ENCODE data around the gene DCAF4.
"Not testable (repeated sequence)": the region's sequence is repeated elsewhere in the genome, so short reads cannot be mapped to it uniquely, and the experiment has no call there.

The DCAF4 gene

GRCh38 chr14:72939630-72940029 is 13.4 kb downstream of the DCAF4 start:
- no peak for DNase-seq

DNA sequence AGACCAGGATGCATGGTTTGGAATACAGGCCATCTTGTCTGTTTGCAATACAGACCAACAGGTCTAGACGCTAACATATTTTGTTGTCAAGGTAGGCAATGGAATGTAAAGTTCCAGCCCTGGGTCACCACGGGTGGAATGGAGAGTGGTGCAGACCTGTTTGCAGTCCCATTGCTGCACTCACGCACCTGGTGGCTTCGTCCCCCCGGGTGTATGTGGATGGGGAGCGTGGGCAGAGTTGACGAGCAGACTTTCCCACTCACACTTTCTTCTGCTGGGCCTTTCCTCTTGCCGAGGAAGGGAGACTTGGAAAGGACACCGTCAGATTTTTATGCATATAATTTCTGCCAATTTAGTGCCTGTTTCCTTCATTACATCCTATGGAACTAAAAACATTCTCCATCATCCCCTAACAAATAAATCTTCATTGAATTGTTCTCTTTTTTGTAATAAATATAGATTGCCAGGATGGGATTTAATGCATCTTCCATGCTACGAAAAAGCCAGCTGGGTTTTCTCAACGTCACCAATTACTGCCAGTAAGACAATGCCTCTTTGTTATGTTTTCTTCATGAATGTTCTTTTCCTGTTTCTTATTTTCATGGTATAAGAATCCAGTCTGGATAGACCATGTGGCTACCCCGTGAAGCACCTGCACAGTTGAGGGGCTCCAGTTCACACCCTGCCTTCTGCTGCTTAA is 15.2 kb downstream of the DCAF4 start:
- DNase-seq = no peak

DNA sequence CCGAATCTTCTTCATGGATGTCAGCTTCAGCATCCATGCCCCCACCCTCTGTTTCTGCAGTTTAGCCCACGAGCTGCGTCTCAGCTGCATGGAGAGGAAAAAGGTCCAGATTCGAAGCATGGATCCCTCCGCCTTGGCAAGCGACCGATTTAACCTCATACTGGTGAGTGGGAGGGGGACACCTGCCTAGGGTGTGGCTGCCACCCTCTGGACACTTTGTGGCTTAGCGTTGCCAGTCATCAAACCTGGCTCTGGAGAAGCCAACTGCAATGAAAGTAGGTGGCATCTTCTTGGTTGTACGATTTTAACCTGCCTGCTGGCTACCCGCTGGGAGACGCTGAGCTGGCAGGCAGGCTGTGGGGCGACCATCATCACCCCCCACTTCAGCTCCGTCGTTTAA is 16.7 kb downstream of the DCAF4 start:
- no peak for DNase-seq

DNA sequence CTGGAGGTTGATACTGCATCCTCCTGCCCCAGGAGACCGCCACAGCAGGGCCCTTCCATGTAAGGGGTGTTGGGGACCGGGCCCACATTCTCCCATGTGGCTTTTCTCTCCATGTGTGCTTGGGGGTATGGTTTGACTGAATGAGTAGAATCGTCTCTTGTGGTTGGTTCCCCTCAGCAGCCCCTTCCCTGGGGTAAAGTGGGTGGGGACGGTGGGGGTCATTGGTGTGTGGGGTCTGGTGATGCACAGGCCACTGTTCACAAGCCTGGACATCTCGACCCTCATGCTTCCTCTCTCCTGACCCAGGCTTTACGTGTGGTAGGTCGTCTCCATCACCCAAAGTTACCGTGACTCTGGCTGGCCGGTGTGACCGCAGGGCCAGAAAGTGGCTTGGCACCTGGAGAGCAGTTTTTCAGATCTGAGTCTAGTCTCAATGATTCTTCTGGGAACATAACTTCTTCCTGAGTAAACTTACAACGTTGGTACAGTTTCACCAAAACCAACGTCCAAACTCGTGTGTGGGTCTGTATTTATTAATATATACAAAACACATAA is 17.7 kb downstream of the DCAF4 start:
- no peak for DNase-seq

GRCh38 chr14:72945356-72946027 is 19.2 kb downstream of the DCAF4 start:
- DNase-seq = no peak

DNA sequence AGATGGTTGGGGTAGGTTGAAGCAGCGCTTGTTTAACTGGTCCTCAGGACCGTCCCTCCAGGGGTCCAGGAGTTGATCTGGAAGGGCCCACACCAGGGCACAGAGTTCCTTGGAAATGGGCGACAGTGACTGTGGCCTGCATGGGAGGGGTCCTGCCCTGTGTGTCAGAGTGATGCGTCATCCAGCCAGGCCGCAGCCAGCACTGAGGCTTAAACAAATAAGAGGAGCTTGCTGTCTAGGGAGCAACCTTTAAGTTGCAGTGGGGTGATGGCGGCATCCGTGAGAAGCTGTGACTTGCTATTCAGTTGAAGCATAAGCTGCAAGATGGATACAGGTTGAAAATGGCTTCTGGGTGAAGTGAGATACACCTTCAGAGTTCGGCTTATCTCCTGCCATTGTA is 20.2 kb downstream of the DCAF4 start:
- no peak for DNase-seq

DNA sequence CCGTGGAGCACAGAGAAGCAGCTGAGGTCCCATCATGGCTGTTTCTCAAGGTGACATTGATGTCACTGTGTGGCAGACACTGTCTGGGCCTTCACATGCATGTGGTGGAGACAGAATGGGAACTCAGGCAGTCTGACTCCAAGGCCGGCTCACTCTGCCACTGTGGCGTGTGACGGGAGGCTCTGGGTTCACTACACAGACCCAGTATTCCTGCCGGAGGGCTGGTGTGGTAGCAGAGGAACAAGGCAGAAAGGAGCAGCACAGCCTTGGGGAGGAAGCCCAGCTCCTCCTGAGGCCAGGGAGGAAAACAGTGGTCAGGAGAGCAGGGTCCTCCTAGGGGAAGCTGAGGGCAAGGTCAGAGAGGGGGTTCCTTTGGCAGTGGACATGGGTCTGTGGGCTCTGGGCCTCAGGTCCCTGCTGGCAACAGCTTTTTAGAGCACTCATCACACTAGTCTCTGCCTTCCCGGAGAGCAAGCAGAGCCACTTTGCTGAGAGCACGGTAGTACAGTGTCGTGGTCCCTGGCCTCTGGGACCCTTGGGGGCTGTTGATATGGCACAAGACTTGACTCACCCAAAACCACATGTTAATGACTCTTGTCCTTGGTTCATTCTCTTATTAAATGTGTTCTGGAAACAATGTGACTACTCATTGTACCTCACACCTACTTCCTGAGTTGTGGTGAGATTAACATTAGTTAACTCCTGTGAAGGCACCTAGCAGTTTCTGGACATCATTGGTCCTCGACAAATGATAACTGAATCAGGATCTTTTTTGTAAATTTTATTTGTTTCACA is 21.3 kb downstream of the DCAF4 start:
- no peak for DNase-seq

DNA sequence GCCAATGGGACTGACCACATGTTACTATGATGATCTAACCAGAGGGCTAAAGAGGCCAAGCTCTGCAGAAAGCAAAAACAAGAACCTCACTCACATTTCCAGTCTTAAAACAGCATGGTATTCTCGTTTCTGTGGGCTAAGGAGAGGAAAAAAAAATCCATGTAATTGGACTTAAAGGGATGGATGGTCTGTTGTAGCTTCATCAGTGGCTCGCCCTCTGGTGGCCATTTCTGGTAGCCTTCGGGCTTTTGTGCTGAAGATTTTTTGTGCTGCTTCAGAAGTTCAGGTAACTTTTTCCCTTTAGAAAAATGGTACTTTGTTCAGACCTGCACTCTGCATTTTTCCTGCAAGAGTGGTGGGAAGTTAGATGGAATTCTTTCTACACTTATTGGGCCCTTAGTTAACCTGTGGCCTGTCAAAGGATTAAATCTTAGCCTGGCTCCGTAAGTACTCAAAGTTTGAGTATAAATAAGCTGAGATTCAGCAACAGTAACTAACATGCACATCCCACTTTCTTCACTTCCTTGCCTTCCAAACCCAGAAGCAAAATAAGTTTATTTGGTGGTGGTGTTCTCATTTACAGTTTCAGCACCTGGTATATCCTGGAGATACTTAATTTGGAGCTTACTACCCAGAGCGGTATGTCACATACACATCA is 22.3 kb downstream of the DCAF4 start:
- no peak for DNase-seq

DNA sequence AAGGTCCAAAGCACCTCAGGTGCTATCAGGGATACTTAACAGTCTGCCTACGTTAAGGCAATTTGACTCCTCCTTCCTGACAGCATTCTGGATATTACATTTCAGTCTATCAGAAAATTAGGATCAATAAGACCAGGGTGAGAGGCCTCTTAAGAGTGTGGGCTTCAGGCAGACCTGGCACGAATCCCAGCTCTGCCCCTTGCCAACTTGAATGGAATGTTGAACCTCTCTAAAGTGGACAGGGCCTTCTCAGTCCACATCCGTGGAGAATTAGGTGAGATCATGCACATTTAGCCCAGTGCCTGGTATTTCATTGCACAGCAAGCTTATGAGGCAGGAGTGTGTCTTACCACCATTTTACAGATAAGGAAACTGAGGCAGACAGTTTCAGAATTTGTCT is 25.9 kb downstream of the DCAF4 start:
- DNase-seq = no peak

GRCh38 chr14:72956741-72957140 is 30.5 kb downstream of the DCAF4 start:
- not testable (repeated sequence) for DNase-seq

DNA sequence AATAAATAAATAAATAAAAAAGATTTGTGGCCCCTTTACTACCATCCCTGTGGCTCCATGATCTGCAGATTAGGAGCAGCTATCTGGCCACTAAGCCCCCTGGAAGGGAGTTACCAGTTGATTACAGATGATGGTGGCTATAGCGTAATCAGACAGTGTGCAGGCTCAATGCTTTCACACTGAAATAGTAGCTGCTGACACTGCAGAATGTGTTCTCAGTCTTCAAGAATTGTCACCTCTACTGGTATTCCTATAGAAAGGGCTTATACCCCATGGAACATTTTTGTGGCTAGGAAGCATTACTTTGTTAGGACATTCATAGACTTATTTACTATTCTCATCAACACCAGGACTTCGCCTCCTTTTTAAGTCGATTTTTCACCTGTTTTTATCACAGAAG is 30.9 kb downstream of the DCAF4 start:
- DNase-seq = no peak

GRCh38 chr14:72958548-72958947 is 32.3 kb downstream of the DCAF4 start:
- no peak for DNase-seq

DNA sequence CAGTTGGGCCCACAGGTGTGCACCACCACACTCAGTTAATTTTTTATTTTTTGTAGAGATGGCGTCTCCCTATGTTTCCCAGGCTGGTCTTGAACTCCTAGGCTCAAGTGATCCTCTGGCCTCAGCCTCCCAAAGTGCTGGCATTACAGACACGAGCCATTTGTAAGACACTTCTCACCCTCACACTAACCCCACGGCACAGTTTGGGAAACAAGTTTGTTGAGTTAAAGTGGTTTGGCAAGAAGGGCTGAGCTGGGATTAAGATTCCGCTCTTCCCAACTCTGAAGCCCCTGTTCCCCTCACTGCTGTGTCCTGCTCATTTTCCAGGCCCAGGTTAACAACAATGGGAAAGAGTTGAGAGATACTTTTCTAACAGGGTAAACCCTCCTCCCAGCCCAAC is 34.8 kb downstream of the DCAF4 start:
- DNase-seq = not testable (repeated sequence)

GRCh38 chr14:72961579-72962335 is 35.5 kb downstream of the DCAF4 start:
- DNase-seq = no peak

DNA sequence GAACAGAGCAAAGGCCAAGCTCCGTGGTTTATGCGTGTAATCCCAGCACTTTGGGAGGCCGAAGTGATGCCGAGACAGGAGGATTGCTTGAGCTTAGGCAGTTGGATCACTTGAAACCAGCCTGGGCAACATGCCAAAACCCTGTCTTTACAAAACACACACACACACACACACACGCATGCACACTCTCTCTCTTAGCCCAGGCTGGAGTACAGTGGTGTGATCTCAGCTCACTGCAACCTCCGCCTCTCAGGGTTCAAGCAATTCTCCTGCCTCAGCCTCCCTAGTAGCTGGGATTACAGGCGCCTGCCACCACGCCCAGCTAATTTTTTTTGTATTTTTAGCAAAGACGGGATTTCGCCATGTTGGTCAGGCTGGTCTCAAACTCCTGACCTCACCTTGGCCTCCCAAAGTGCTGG is 36.1 kb downstream of the DCAF4 start:
- DNase-seq = not testable (repeated sequence)

DNA sequence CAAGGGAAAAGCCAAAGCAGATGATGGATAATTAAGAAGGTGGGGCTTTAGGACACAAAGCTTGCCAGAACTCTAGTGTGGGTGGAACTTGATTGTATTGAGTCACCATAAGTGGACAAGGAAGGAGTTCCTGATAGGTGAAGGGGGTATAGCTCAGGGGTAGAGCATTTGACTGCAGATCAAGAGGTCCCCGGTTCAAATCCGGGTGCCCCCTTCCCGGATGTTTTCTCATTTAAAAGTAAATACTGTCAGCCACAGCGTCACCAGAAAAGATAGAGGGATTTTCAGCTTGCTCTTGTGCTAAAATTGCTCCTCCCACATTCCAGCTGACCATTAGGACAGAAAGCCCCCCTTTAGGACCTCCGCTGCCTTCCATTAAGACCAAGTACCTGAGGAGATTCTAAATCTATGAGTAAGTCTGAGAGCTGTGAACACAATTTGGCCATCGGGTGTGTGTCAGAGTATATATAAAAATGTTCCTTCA is 36.6 kb downstream of the DCAF4 start:
- no peak for DNase-seq

GRCh38 chr14:72965249-72965648 is 39.0 kb downstream of the DCAF4 start:
- DNase-seq = no peak

- DNase-seq = no peak
Observed at GRCh38 chr14:72966038-72966437, 39.8 kb downstream of the DCAF4 start.

DNA sequence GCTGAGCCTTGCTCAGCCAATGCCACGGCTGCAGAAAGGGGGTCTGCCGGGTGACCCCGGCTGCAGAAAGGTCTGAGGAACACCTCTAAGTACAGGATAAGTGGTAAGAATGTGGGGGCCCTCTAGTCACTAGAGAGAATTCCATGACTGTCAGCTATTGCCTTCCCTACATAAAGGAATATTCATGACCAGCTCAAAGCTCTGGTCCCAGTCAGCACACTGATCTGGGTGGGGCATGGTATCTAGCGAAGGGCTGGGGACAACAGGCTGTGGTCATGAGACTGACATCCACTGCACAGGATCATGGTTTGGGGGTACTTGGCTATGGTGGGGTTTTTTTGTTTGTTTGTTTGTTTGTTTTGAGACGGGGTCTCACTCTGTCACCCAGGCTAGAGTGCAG is 42.1 kb downstream of the DCAF4 start:
- DNase-seq = no peak

DNA sequence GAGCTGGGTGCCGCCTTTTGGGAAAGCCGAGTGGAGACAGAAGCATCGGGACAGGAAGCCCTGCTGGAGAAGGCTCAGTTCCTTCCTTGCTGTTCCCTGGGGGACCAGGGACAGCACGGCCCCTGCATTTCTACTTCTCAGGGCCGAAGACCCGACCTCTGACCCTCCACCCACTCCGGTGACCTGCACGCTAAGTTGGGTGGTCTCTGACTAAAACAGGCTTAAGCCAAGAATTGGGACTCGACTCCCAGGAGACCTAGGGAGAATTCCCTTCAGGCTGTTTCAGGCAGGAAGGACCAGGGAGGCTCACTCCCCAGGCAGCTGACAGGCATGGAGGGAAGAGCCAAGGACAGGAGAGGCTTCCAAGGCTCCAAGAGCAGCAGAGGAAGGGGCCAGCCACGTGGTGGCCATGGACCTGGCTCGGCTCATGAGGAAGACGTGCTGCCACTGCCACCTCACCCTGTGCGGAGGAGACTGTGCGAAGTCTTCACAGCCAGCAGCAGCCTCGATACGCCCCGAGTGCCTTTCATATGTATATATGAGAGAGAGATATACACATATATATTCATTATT is 43.9 kb downstream of the DCAF4 start:
- DNase-seq = no peak

DNA sequence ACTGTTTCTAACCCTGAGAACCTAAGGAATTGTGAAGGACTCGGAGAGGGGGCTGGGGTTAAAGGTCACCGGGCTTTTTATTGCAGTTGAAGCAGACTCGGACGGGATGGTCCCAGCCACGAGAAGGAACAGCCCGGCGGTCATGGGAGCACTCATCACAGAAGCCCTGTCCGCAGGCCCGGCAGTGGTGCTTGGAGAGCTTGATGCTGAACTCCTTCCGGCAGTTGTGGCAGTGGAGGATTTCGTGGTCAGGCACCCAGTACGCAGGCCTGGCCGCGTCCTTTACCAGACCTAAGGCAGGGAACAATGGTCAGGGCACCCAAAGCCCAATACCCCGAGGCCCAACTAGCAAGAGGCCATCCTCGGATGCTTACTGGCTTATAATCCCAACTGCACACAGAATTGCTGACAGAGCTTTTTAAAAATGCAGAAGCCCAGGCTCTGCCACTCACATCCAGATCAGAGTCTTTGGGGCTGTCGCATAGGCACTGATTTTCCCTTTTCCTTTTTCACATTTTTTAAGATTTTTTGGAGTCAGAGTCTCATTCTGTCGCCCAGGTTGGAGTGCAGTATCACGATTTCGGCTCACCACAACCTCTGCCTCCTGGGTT is 44.7 kb downstream of the DCAF4 start:
- DNase-seq = no peak
